AG04450 (cell line): Measurements from ENCODE around the gene TTPAL. TPM values are rescaled to one million over a fixed set of nuclear protein-coding genes. Genes with fewer than 3 reads are reported as not detected.

Experiments used
- CTCF ChIA-PET: fragments of 300-600, 350-600 bp; formaldehyde crosslinking; extraction: SDS; loops from one replicate; lab custom pipeline; 2022; ENCODE audit warnings: antibody characterized with exemption, inconsistent platforms; lab: Charles Lee
- POLR2A ChIA-PET: fragments of 350-600 bp; formaldehyde crosslinking; extraction: SDS; loops from one replicate; lab custom pipeline; 2021; ENCODE audit warnings: antibody characterized with exemption, inconsistent platforms; lab: Yijun Ruan, JAX
- DNase-seq: peaks from one replicate; pipeline ENCODE4 v3.0.0-alpha.2; 2011; ENCODE audit warnings: low read depth, low spot score
- H3K27ac ChIP-seq: one replicate; pipeline ENCODE4 v1.5.1; 2012; ENCODE audit warnings: low read depth, low read length, control low read depth
- H3K27me3 ChIP-seq: one replicate; pipeline ENCODE4 v1.6.0; 2012; ENCODE audit warnings: low read length; ENCODE audit not compliant: control insufficient read depth, insufficient read depth
- H3K4me3 ChIP-seq: 2 replicates; pipeline ENCODE4 v1.5.1; 2011; ENCODE audit warnings: mild to moderate bottlenecking, low read depth, low read length, control low read depth
- H3K9me3 ChIP-seq: 2 replicates; pipeline ENCODE4 v1.5.1; 2012; ENCODE audit warnings: low read length; ENCODE audit not compliant: control insufficient read depth, insufficient read depth
- polyA plus RNA-seq: library from polyadenylated mRNA; depleted of rRNA; stranded (reverse); fragments of >200 nt; gene quantifications from 2 replicates; pipeline ENCODE4 v1.2.3, GENCODE V29; 2011
- TF ChIP-seq, protein P1 (sequence below): IDR thresholded peaks from 2 replicates; pipeline ENCODE4 v1.5.1; 2011; ENCODE audit warnings: low read depth, low read length, control low read depth, inconsistent platforms

The TTPAL gene
- polyA plus RNA-seq, 1 experiment: 11.2 TPM

DNA sequence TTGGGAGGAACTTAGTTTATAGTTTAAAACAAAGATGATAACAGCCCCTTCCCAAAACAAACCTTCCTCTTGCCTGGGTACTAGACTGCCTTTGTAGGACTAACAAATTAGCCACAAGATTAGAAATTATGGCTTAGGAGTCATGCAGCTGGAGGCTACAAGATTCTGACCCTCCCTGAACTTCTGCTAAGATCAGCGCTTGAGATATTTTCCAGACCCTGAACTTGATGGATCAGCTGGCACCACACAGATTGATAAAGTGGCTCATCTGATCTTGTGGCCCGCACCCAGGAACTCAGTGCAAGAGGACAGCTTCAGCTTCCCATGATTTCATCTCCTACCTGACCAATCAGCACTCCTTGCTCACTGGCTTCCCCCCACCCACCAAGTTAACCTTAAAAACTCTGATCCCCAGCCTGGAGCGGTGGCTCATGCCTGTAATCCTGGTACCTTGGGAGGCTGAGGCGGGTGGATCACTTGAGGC is 52.1 kb downstream of the TTPAL start:
- Histone ChIP-seq H3K9me3 (peaks cover 3% of the 10 kb centered on the region; the same call in 1 of the 2 replicates), H3K27ac (no peak overlapping the region), H3K4me3 (no peak overlapping the region), H3K27me3 (no peaks in the 10 kb centered on the region)
- TF ChIP-seq, protein P1, sequence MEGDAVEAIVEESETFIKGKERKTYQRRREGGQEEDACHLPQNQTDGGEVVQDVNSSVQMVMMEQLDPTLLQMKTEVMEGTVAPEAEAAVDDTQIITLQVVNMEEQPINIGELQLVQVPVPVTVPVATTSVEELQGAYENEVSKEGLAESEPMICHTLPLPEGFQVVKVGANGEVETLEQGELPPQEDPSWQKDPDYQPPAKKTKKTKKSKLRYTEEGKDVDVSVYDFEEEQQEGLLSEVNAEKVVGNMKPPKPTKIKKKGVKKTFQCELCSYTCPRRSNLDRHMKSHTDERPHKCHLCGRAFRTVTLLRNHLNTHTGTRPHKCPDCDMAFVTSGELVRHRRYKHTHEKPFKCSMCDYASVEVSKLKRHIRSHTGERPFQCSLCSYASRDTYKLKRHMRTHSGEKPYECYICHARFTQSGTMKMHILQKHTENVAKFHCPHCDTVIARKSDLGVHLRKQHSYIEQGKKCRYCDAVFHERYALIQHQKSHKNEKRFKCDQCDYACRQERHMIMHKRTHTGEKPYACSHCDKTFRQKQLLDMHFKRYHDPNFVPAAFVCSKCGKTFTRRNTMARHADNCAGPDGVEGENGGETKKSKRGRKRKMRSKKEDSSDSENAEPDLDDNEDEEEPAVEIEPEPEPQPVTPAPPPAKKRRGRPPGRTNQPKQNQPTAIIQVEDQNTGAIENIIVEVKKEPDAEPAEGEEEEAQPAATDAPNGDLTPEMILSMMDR: no peak
- DNase-seq: no peak
- POLR2A ChIA-PET: no interaction called here
- CTCF ChIA-PET: no interaction called here

DNA sequence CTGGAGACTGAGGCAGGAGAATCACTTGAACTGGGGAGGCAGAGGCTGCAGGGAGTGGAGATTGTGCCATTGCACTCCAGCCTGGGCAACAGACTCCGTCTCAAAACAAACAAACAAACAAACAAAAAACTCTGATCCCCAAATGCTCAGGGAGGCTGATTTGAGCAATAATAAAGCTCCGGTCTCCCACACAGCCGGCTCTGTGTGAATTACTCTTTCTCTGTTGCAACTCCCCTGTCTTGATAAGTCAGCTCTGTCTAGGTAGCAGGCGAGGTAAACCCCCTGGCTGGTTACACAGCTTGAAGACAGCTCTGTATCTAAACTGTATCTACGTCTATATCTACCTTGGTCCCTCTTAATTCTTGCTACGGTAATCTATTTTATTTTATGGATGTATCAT is 52.6 kb downstream of the TTPAL start:
- H3K4me3 ChIP-seq: no peak overlapping the region
- CTCF ChIA-PET: no interaction called here

DNA sequence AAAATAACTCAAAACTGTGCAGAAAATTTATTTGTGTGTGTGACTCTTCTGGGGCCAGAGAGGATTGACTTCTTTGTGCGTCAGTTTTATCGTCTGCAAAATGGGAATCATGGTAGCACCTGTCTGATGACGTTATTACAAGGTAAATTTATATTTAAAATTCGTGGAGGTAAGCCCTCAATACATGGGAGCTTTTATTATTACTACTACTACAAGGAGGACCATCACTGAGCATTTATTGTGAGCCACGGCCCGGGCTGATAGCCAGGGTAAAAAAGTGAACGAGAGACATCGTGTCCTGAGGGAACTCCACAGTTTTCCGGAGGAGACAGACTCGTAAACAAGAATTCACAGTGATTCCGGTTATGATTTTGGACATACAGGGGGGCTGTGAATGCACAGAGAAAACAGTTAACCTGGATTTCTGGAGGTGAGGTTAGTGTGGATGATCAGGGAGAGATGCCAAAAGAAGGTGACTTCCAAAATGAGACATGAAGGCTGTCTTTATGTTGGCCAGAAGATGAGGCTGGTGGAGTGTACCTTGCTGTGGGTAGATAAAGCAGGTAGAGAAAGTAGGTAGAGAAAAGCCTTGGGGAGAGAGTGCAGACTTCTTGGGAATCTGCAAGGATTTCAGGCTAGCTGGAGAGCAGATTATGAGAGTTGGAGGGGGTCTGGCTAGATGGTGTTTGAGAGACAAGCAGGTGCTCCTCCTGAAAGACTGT is 56.7 kb downstream of the TTPAL start:
- H3K27me3 ChIP-seq: no peaks in the 10 kb centered on the region
- H3K4me3 ChIP-seq: peak overlapping the region; percentile 75
- no peak overlapping the region for H3K27ac ChIP-seq
- no peak for DNase-seq
- H3K9me3 ChIP-seq: no peaks in the 10 kb centered on the region; the same call in 1 of the 2 replicates
- TF ChIP-seq, protein P1: no peak
- CTCF ChIA-PET: no interaction called here
- POLR2A ChIA-PET: no interaction called here

More for the DNA sequence above, 52.6 kb downstream of the TTPAL start:
- no peak for DNase-seq
- POLR2A ChIA-PET: no interaction called here
- TF ChIP-seq, protein P1: no peak
- Histone ChIP-seq H3K27me3 (no peaks in the 10 kb centered on the region), H3K9me3 (peaks cover 3% of the 10 kb centered on the region; the same call in 1 of the 2 replicates), H3K27ac (no peak overlapping the region)

DNA sequence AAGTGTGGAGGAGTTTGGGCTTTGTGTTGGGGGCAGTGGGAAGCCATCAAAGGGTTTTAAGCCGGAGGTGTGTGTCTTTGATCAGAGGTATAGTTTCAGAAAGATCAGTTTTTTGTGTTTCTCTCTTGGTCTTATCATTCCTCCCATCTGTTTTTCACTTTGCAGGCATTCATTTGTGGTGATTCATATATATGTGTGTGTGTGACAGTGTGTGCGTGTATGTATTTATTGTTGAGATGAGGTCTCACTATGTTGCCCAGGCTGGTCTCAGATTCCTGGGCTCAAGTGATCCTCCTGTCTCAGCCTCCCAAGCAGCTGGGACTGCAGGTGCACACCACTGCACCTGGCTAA is 57.3 kb downstream of the TTPAL start:
- no peak for DNase-seq
- CTCF ChIA-PET: no interaction called here
- Histone ChIP-seq H3K27ac (no peak overlapping the region), H3K4me3 (peak overlapping the region; percentile 75), H3K9me3 (no peaks in the 10 kb centered on the region; the same call in 1 of the 2 replicates), H3K27me3 (no peaks in the 10 kb centered on the region)
- TF ChIP-seq, protein P1: no peak
- POLR2A ChIA-PET: interaction anchor here (0.7 kb wide), 1 partner anchor 54 kb away, joined by 5 read pairs; no protein-coding TSS in a partner anchor

DNA sequence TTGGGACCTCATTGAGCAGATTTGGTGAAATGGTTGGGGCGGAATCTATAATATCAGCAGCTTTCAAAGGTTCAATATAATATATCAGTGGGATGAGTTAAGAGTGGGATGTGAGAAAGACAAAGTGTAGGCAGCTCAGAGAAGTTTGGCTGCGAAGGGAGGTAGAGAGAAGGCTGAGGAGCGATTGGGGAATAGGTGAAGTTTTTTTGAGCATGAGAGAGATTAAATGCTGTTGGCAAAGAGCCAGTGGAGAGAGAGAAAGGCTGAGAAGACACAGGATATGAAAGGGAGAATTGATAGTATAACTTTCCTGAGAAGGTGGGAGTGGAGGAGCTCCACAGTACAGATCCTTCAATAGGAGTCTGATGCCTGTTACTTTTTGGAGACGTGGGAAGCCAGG is 58.3 kb downstream of the TTPAL start:
- DNase-seq: no peak
- H3K27me3 ChIP-seq: no peaks in the 10 kb centered on the region
- TF ChIP-seq, protein P1: no peak
- POLR2A ChIA-PET: no interaction called here
- no peak overlapping the region for H3K4me3 ChIP-seq
- CTCF ChIA-PET: interaction anchor here (1.9 kb wide), 1 partner anchor 77 kb away, joined by 10 read pairs; no protein-coding TSS in a partner anchor
- no peaks in the 10 kb centered on the region; the same call in 1 of the 2 replicates for H3K9me3 ChIP-seq
- H3K27ac ChIP-seq: no peak overlapping the region
